HG03460 (cell line): ENCODE measurements around the gene CLDN20.

Experiments
- ATAC-seq: cut with Tn5 transposase; IDR thresholded peaks from one replicate; pipeline ENCODE4 v1.9.1; 2021; ENCODE audit not compliant: unreplicated experiment

Gene CLDN20

GRCh38 chr6:155245193-155245592 lies 18.6 kb upstream of the CLDN20 start:
- ATAC-seq, result no peak

GRCh38 chr6:155245831-155246230 lies 18.0 kb upstream of the CLDN20 start:
- ATAC-seq, result no peak

DNA sequence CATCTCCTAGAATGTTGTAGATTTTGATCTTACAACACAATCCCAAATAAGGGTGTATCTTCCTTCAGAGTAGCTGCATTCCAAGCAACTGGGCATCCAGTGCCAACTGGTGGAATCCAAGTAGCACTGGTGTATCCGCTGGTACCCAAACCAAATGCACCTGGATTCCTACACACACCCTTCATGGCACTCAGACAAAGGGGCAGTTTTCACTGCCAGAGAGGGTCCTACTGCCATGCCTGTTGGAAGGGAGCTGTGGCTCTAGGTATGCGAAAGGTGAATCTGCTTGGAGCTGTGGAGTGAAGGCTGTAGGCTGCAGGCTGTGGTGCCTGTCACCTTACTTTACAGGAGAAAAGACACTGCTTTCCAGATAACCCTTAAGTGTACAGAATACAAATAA lies 17.0 kb upstream of the CLDN20 start:
- no peak for ATAC-seq

- no peak for ATAC-seq
These were observed 16.2 kb upstream of the CLDN20 start for GRCh38 chr6:155247618-155248007.

GRCh38 chr6:155248008-155249001 lies 15.5 kb upstream of the CLDN20 start:
- no peak for ATAC-seq

GRCh38 chr6:155250701-155251381 lies 13.0 kb upstream of the CLDN20 start:
- ATAC-seq, result no peak

DNA sequence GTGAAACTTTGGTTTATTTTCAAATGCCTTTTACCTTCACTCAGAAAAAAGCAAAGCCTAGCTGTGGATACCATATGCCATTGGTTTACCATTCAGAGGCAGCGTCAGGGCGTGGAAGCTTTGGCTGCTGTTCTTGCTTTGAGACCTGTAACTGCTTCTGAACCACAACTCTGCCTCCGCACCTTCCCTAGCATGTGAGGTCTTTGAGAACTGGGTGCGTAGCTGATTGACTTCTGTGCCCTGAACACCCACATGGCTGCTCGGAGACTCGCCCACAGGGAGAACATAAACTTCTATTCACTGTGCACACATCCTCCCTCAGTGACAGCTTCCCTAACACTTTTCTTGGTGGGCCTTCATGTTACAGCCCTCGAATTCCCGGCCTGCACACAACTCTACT lies 11.2 kb upstream of the CLDN20 start:
- no peak for ATAC-seq

DNA sequence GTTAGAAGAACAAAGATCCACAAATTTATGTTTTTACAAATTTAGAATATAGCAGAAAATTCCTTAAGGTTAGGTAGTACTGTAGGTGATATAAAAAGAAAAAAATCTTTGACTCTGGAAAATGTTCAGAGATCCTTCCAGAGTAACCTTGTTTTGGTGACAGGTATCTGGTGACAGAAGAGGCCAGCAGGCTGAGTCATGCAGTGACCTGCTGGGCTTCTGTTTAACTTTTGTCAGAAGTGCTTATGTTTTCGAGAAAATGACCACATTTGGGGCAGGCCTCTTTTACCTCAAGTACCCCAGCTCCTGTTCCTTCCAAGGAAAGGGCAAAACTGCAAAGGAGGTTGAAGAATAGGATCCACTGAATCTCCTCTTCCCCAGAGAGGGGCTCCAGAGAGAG lies 10.5 kb upstream of the CLDN20 start:
- no peak for ATAC-seq

DNA sequence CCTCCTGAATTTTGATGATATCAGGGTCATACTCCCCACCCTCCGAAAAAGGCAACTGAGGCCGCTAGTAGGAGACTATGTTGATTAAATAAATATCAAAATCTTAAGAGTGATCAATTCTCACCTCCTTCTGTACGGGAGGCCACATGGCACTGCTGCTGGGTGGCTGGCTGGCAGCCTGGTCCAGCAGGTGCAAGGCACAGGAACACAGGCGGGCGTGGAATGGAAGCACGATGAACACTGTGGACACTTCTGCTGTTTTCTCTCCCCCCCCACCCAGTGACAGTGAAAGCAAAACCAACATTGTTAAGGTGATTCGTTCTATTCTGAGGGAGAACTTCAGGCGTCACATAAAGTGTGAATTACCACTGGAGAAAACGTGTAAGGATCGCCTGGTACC lies 9.7 kb upstream of the CLDN20 start:
- ATAC-seq, result no peak

GRCh38 chr6:155256122-155256795 lies 7.6 kb upstream of the CLDN20 start:
- ATAC-seq, result no peak

DNA sequence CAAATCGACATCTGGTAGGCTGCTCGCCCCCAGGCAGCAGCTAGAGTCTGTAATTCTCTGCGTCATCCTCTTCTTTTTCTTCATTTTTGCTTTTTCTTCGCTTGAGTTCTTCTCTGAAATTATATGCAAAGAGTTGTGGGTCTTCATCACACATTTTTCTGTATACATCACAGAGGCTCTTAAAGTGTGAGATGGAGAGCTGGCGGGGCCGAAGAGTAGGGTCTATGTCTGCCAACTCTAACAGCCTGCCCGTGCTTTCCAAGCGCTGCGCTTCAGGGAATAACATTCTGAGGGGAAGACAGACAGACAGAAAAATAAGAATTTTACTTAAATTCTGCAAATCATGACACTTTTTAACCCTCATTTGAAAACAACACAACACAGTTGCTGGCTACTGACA lies 6.0 kb upstream of the CLDN20 start:
- no peak for ATAC-seq

- no peak for ATAC-seq
These were observed 4.6 kb upstream of the CLDN20 start for GRCh38 chr6:155259204-155259603.

GRCh38 chr6:155259897-155260296 lies 3.9 kb upstream of the CLDN20 start:
- ATAC-seq, result no peak

- peak; percentile 72 for ATAC-seq
These were observed 3.1 kb upstream of the CLDN20 start for GRCh38 chr6:155260686-155261085.

GRCh38 chr6:155261111-155261900 lies 2.5 kb upstream of the CLDN20 start:
- ATAC-seq, result no peak

GRCh38 chr6:155262655-155263054 lies 1.2 kb upstream of the CLDN20 start:
- no peak for ATAC-seq

DNA sequence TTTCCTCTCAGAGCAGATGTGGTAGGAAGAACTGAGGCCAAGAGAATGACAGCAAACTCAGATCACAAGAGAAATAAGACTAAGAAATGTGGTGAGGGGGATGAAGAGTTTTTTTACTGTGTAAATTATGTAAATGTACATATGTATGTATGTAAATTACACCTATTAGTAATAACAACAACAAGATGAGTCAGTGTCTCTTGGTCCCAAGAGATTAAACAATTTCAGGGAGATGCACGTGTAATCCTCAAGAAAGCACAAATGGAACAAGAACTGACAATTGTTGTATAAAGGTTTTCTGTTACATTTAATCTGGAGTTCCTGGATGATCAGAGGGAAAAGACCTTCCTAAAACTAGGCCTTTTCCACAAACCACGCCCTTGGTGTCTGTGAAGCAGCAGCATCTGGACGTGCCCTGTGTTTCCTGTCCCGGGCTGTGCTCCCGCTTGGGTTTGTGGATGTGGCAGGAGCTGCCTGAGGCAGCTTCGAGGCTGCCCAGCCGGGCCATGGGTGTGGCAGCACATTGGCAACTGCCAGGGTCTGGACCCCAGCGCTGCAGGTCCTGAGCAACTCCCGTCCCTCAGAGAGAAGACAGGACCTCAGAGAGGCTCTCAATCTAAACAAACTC lies 994 bp downstream of the CLDN20 start:
- ATAC-seq, result no peak

DNA sequence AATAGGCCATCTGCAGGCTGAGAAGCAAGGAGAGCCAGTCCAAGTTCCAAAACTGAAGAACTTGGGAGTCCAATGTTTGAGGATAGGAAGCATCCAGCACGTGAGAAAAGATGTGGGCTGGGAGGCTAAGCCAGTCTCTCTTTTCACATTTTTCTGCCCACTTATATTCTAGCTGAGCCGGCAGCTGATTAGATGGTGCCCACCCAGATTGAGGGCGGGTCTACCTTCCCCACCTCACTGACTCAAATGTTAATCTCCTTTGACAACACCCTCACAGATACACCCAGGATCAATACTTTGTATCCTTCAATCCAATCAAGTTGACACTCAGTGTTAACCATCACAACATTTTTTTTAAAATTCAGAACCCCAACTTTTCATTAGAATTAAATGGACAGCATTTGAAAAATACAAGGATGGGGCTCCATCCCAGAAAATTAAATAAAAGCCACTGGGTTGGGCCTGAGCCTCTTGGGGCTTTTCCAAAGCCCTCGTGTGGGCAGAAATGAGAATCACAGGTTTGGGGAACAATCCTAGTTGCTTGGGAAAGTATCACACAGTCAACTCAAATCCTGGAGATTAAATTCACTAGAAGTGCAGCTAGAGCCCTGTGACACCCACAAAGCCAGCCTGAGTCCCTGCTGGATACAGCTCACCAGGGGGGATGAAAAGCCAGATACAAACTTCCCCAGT lies 2.2 kb downstream of the CLDN20 start:
- ATAC-seq, result no peak

GRCh38 chr6:155267411-155267810 lies 3.6 kb downstream of the CLDN20 start:
- ATAC-seq, result no peak
